HepG2 (cell line): Measurements from ENCODE around the gene SAA2. TPM values are rescaled to one million over a fixed set of nuclear protein-coding genes. Genes with fewer than 3 reads are reported as not detected.

Source experiments
- CEBPB ChIP-seq: IDR thresholded peaks from 2 replicates; pipeline ENCODE4 v1.6.1; 2011; ENCODE audit warnings: low read depth, low read length, improper control_type of control experiment, borderline replicate concordance
- CTCF ChIP-seq: sonication (generic); formaldehyde crosslinking; IDR thresholded peaks from 2 replicates; pipeline ENCODE4 v1.5.0; 2020; ENCODE audit warnings: mild to moderate bottlenecking, missing genetic modification reagents, moderate library complexity
- MAFK ChIP-seq, 2 experiments: IDR thresholded peaks in 1 of 2; conservative IDR thresholded peaks in 1 of 2; 2 replicates each; pipeline ENCODE4 v1.6.1; 2011; ENCODE audit warnings: improper control_type of control experiment in 2 of 2, low read length in 2 of 2
- MYC ChIP-seq: sonication (generic); formaldehyde crosslinking; IDR thresholded peaks from 2 replicates; pipeline ENCODE4 v1.9.0; 2021; ENCODE audit warnings: missing genetic modification reagents, borderline replicate concordance
- SRSF9 ChIP-seq: fragments of 200-400 bp; formaldehyde crosslinking; IDR thresholded peaks from 2 replicates; pipeline ENCODE4 v1.6.1; 2018; ENCODE audit warnings: borderline replicate concordance, mild to moderate bottlenecking, low read depth, low read length; ENCODE audit not compliant: insufficient read depth, poor library complexity, severe bottlenecking
- TBP ChIP-seq: sonication (generic); formaldehyde crosslinking; IDR thresholded peaks from 2 replicates; pipeline ENCODE4 v1.5.0; 2020; ENCODE audit warnings: missing genetic modification reagents
- THRA ChIP-seq: sonication (generic); formaldehyde crosslinking; IDR thresholded peaks from 2 replicates; pipeline ENCODE4 v1.4.0; 2020; ENCODE audit warnings: missing genetic modification reagents, borderline replicate concordance
- TMF1 ChIP-seq: sonication (generic); formaldehyde crosslinking; IDR thresholded peaks from 2 replicates; pipeline ENCODE4 v1.8.1; 2022; ENCODE audit warnings: low read depth, missing genetic modification reagents
- YEATS2 ChIP-seq: sonication (generic); formaldehyde crosslinking; IDR thresholded peaks from 2 replicates; pipeline ENCODE4 v1.4.0; 2020; ENCODE audit warnings: missing genetic modification reagents, borderline replicate concordance
- ZBED4 ChIP-seq: sonication (generic); formaldehyde crosslinking; IDR thresholded peaks from 2 replicates; pipeline ENCODE4 v1.4.0; 2020; ENCODE audit warnings: missing genetic modification reagents, borderline replicate concordance
- ZBTB49 ChIP-seq: sonication (generic); formaldehyde crosslinking; IDR thresholded peaks from 2 replicates; pipeline ENCODE4 v1.4.0; 2020; ENCODE audit warnings: missing genetic modification reagents, borderline replicate concordance
- ZEB1 ChIP-seq: IDR thresholded peaks from 2 replicates; pipeline ENCODE4 v1.6.1; 2012; ENCODE audit warnings: mild to moderate bottlenecking, low read depth, inconsistent platforms; ENCODE audit not compliant: insufficient replicate concordance
- ZNF292 ChIP-seq: sonication (generic); formaldehyde crosslinking; IDR thresholded peaks from 2 replicates; pipeline ENCODE4 v1.8.1; 2022; ENCODE audit warnings: mild to moderate bottlenecking, low read depth, missing genetic modification reagents, borderline replicate concordance
- ZNF383 ChIP-seq: sonication (generic); formaldehyde crosslinking; IDR thresholded peaks from 2 replicates; pipeline ENCODE4 v1.4.0; 2020; ENCODE audit warnings: missing genetic modification reagents, mild to moderate bottlenecking, borderline replicate concordance
- ZNF460 ChIP-seq: sonication (generic); formaldehyde crosslinking; IDR thresholded peaks from 2 replicates; pipeline ENCODE4 v1.5.1; 2020; ENCODE audit warnings: missing genetic modification reagents, mild to moderate bottlenecking, borderline replicate concordance
- ZNF704 ChIP-seq: sonication (generic); formaldehyde crosslinking; IDR thresholded peaks from 2 replicates; pipeline ENCODE4 v1.8.1; 2023; ENCODE audit warnings: mild to moderate bottlenecking, inconsistent platforms, moderate library complexity, missing genetic modification reagents, borderline replicate concordance
- ZNF891 ChIP-seq: sonication (generic); formaldehyde crosslinking; IDR thresholded peaks from 2 replicates; pipeline ENCODE4 v1.5.0; 2020; ENCODE audit warnings: mild to moderate bottlenecking, missing genetic modification reagents
- polyA plus RNA-seq, 8 experiments: library from polyadenylated mRNA; depleted of rRNA in 3 of 8; stranded (reverse) in 7 of 8; unstranded in 1 of 8; fragments of >200 nt; fragmentation: Illumina TruSeq in 4 of 8; extraction: Trizol in 4 of 8; gene quantifications; 2 replicates each; pipeline versions ENCODE4 v1.2.1 to v1.2.3, GENCODE V29; 2011 to 2016; ENCODE audit warnings: low read depth in 4 of 8, missing spikeins in 1 of 8, mixed read lengths in 1 of 8; ENCODE audit not compliant: insufficient read depth in 1 of 8
- total RNA-seq, 5 experiments: library from RNA; depleted of rRNA; stranded (reverse); fragments of >200 nt; fragmentation: Illumina TruSeq; extraction: Trizol; gene quantifications; 2 replicates each; pipeline ENCODE4 v1.2.3, GENCODE V29; 2016; ENCODE audit warnings: low read depth in 1 of 5

The SAA2 gene
- total and polyA plus RNA-seq, 2 of the 13 experiments (the other 11 are each of a cell fraction or from before 2014, with no cell fraction given), result 0.27 TPM; not detected in 1

GRCh38 chr11:18236664-18237356 is 11.7 kb downstream of the SAA2 start, which contains the start of gene SAA4 (continued):
- no peak for TF ChIP-seq ZNF460
- no peak for TF ChIP-seq ZNF292 (CRISPR knock-in tag)
- no peak for TF ChIP-seq ZNF704 (CRISPR knock-in tag)
- TF ChIP-seq MYC (CRISPR knock-in tag), result no peak
- no peak for TF ChIP-seq ZNF383 (CRISPR knock-in tag)
- no peak for TF ChIP-seq MAFK (conservative IDR thresholded peaks at IDR 0.05 in 1 of 2, IDR thresholded peaks at IDR 0.05 in 1 of 2; ENCODE audit: low read length in 2 of 2)
- peak; percentile 82 for TF ChIP-seq CEBPB
- no peak for TF ChIP-seq TMF1 (CRISPR knock-in tag)
- TF ChIP-seq ZBTB49 (CRISPR knock-in tag), result no peak
- no peak for TF ChIP-seq ZEB1
- TF ChIP-seq ZBED4 (CRISPR knock-in tag), result 0 out of 2 replicates have a peak, but pooled peaks have one; percentile 14
- no peak for TF ChIP-seq ZNF891 (CRISPR knock-in tag)
- TF ChIP-seq CTCF (CRISPR knock-in tag), result no peak
- no peak for TF ChIP-seq TBP
- TF ChIP-seq SRSF9, result no peak
- no peak for TF ChIP-seq YEATS2
- TF ChIP-seq THRA (CRISPR knock-in tag), result peak; percentile 74
